Activated gamma-delta T cell treated with anti-CD3 and anti-CD28 coated beads, Interleukin-2, amount 50 U/mL, for 16 hours (primary cell): ENCODE measurements around the gene KLHDC7B.

Source experiments
- DNase-seq: peaks from one replicate; pipeline ENCODE4 v3.0.0-alpha.2; 2020; ENCODE audit warnings: low read depth

KLHDC7B gene

DNA sequence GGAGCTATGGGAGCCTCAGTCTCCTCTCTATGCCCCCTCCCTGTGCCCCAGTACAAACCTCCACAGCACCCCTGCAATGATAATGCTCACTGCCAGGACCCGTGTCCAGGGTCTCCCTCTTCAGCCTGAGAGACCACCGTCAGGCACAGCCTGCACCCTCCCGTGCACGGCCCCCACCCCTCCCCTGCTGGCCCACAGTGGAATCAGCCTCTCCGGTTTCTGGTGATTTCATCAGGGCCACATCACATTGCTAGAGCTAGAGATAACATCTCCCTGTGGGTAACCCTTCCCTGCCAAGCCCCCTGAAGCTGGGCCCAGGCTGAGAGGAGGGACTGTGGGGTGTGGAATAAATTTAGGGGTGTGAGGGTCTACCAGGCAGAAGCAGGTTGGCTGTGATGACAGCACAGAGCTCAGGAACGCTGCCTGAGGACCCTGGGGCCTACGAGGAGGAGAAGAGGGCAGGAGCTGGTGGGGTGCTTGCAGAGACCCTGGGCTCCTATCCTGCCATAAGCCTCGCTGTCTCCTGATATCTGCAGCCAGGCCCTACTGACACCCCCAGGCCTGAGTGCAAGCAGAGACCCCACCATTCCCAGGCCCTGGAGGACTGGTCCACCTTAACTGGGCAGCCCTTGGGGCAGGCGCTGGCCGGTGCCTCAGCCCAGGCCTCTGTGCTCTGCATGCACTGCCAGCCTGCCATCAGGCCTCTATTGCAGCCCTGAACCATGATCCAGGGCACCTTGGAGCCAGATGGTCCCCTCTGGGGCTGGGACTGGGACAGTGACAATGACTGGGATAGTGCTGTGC is at the start of gene KLHDC7B:
Gene KLHDC7B (plus strand): TSS at position 378 of the 804 bp plus-strand sequence. CDS start 345 bp downstream, at position 723.
- DNase-seq, result no peak

DNA sequence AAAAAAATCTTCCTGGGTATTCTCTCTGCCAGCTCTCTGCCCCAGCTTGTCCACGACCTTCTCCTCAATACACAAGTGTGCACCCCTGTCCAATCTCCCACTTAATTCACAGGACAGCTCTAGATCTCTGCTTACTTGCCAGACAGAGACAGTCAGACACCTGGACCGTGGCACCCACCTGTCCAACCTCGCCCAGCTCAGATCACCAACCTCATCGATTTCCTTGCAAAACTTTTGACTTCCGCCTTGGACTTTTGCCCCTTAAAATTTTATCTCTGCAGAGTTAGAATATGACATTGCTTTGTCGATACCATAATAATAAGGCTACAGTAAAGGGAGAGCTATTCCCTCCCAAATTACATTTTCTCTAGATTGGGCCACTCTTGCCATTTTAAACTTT is 48.6 kb upstream of the KLHDC7B start:
- no peak for DNase-seq

DNA sequence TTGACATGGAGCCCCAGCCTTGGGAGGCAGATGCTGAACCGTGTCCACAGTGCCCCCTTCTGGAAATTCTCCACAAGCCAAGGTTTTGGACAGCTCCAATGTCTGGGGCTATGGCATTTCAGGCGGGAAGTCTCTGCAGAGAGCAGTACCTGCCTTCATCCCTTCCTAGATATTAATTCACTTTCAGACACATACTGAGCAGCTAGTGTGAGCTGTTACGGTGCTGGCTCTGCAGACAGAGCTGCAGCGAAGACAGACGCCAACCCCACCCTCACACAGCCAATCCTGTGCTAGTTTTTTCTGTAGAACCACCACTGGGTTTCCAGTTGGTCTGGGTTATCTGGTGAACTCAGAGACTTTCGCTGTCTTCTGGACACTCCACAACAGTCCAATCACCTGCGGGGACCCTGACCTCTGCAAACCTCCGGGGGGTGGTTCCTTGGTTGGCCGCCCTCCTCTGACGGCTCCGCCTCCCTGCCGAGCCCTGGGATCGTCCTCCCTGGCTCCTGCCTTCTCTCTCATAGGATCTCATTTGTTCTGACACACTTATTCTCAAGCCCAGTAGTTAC is 47.3 kb upstream of the KLHDC7B start:
- DNase-seq, result peak; percentile 57

DNA sequence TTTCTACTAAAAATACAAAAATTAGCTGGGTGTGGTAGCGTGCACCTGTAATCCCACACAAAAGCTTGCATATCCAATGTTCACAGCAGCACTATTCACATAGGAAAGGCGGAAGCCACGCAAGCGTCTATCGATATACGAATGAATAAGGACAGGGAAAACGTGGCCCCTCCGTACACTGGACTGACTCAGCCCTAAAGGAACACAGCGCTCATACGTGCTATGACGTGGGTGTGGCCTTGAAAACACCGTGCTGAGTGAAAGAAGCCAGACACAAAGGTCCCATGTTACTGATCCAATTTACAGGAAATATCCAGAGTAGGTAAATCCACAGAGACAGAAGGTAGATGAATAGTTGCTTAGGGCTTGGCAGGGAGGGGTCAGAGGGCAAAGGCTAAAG is 45.2 kb upstream of the KLHDC7B start:
- no peak for DNase-seq

DNA sequence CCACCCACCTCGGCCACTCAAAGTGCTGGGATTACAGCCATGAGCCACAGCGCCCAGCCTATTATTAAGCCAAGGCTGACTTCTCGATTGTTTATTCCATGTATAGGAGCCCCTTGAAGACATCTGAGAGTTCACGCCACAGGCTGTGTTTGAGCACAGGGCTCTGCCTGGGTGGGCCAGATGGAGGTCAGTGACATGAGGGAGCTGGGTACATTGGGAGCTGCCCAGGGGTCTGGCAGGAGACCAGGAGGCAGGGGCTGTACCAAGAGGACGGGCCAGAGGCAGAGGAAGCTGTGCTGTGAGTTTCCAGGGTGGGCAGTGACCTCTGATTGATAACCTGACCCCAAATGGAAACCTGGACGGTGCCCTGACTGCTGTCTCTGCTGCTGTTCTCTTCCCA is 43.6 kb upstream of the KLHDC7B start:
- DNase-seq, result no peak

DNA sequence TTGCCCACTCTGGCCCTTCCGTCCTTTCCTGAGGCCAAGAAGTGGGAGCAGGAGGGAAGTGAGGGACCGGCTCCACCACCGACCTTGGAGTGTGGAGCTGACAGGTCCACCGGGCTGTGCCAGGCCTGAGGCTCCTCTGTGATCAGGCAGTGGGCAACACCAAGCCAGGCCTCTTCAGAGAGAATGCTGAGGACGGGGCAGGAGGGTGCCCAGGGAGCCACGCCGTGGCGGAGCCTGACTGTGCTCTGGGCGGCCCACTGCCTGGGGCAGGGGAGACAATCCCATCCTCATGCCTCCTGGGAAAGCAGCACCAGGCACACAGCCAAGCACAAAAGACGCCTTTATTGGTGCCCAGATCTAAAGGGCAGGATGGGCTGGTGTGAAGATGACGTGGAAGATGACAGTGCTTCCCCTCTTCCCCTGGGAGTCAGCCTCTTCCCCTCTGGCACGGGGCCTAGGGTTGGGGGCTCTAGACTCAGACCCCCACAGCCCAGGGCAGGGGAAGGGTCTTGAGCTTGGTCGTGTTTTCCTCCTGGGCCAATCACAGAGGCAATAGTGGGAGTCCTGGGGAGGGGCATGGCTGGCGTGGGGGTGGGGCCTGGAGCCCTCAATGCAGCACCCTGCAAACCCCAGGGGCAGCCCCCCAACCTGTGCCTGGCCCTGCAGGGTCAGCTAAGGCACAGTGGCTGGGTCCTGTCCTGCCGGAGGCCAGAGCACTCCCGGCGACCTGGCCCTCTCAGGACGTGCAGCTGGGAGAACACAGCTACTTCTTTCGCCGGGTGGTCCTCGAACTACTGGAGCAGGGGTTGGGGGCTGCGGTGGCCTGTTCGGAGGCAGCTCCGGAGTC is 42.8 kb upstream of the KLHDC7B start:
- DNase-seq, result no peak

DNA sequence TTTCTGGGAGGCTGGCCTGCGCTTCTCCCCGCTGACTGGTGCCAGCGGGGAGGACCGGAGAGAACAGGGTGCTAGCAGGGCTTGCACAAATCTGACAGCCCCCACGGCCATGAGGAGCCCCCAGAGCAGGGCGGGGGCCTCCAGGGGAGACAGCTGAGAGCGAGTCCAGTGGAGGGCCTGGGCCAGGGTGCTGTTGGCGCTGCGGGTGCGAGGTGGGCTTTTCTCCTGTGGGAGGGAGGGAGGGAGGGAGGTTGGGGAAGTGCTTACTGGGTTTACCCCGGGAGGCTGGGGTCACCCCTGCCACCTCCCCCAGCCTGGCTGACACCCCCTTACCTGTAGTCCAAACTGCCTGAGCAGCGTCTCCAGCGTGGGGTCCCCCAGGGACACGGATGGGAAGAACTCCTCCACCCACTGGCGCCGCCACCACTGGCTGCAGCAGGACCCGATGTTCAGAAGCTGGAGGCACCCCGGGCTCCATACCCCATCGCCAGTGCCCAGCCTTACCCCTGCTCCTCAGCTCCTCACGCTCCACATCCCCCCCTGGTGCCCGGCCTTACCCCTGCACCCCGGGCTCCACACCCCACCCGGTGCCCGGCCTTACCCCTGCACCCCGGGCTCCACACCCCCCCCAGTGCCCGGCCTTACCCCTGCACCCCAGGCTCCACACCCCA is 42.1 kb upstream of the KLHDC7B start:
- DNase-seq, result no peak

DNA sequence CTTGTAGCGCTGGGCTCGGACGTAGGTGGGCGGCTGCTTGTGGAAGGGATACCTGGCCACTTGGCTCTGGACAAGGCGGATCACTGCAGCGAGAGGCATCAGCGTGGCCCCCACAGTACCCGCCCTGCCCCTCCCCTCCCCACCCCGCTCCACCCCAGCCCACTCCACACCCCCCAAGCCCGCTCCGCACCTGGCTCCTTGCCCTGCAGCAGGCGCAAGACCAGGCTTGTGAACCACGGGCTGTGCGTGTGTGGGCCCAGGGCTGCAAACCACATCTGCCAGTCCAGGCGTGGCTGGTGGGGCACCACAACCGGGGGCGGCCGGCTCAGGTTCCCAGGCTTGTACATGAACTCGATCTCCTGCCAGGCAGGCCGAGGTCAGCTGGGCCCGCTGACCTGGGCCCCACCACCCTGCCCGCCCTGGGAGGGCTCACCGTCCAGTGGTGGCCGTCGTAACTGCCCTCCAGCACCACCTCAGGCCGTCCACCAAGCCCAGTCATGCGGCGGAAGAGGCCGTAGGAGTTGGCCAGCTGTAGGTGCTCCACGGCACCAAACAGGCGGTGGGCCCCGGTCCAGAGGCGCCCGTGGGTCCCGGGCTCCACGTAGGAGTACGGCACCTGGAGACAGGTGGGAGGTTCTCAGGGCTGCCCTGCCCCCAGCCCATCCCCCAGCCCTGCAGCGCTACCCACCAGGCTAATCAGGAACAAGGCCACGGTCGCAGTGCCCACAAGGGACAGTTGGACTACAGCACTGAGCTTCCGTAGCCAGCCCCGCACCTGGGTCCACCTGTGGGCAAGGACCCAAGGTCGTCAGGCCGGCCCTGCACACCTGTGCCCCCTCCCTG is 41.1 kb upstream of the KLHDC7B start:
- DNase-seq, result no peak

DNA sequence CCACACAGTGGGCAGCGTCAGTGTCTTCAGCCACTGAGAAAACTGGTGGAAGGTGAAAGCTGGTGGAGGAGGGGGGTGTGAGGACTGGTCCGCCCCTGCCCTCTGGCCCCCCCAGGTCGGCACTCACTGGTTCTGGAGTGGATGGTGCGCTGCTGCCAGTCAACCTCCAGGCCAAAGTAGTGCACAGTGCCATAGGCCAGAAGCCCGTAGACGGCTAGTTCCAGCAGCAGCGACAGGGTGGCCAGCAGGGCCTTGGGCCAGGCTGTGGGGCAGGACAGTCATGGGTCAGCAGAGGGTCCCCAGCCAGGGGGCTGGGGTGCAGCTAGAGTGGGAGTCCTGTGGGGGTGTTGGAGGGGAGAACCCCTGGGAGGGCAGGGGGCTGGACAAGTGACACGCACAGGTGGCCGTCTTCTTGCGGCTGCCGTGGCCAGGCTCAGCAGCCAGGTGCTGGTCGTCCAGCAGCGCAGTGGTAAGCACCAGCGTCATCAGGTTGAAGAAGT is 40.4 kb upstream of the KLHDC7B start:
- DNase-seq, result no peak

DNA sequence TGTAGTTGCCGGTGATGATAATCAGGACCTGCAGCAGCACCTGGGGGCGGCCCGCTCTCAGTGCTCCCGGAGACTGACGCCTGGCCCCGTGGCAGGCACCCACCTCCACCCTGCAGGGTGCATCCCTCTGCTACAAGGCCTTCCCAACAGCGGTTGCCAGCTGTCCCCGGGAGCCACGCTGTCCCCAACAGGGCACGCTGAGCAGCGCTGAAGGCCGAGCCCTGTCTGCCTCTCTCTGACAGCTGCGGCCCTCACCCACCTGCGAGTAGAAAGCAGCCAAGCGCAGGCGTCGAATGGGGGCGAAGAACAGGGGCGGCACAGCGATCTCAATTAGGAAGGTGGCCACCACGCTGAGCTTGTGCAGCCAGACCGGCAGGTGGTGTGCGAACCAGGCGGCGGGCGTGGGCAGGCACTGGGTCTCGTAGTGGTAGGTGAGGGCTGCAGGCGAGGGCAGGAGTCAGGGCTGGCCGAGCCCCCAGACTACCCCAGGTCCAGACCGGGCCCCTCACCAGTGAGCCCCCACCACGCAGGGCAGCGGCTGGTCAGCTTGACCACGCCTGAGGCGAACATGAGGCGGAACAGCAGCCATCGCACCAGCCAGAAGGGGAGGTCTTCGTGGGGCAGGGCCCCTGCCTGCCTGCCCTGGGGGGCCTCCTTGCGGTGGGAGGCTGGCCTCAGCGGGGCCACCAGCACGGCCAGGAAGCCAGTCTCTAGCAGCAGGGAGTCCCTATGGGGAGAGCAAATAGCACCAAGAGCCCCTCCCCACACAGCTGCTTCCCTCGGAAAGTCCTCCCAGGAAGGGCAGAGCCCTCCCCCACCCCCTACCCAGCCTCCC is 39.7 kb upstream of the KLHDC7B start:
- DNase-seq, result no peak

DNA sequence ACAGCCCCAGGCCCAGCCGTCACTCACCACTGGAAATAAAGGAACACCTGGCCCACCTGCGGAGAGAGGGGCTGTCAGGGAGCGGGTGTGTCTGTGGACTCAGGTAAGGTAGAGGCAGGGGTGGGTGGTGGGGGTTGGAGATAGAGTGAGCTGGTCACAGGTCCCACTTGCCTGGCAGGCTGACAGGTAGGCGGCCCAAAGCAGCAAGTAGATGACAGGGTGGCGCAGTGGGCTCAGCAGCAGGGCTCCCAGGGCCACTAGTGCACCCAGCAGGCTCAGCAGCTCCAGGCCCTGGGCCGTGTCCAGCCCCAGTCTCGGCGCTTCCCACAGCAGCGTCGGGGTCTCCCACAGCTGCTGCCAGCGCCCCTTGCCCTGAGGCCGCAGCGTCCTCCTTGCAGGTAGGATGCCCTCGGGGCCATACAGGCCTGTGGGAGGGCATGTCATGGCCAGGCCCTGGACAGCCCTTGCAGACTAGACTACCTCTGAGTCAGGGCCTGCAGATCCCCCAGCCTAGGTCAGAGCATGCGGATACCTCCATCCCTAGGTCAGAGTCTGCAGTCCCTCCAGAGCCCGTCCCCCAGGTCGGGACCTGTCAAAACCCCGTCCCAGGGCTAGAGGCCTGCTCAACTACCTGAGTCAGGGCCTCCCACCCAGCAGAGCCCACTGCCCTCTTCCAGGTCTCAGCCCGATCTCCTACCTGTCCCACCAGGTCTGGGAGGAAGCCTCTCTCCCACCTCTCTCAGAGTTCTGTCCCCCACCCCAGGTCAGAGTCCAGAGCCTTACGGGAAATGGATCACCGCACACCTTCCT is 38.9 kb upstream of the KLHDC7B start:
- DNase-seq, result no peak

DNA sequence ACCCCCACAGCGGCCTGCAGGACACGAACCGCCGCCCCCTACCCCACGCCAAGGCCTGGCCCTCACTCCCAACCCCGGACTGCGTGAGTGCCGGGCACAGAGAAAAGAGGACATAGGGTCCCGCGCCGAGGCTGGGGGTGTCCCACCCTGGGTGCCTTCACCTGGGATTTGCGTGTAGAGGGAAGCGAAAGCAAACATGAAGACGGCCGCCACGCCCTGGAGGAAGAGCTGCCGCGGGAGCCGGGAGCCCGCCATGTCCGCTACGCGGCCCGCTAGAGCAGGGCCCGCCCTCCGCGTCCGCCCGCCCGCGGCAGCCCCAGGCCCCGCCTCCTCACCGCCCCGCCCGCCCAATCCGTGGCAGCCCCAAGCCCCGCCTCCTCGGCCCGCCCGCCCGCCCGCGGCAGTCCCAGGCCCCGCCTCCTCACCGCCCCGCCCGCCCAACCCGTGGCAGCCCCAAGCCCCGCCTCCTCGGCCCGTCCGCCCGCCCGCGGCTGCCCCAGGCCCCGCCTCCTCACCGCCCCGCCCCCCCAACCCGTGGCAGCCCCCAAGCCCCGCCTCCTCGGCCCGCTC is 38.2 kb upstream of the KLHDC7B start, which contains the start of gene LMF2:
Gene LMF2 (minus strand): TSS at position 282 of the 570 bp plus-strand sequence. CDS start 27 bp downstream, at position 255.
- DNase-seq, result peak; percentile 88

DNA sequence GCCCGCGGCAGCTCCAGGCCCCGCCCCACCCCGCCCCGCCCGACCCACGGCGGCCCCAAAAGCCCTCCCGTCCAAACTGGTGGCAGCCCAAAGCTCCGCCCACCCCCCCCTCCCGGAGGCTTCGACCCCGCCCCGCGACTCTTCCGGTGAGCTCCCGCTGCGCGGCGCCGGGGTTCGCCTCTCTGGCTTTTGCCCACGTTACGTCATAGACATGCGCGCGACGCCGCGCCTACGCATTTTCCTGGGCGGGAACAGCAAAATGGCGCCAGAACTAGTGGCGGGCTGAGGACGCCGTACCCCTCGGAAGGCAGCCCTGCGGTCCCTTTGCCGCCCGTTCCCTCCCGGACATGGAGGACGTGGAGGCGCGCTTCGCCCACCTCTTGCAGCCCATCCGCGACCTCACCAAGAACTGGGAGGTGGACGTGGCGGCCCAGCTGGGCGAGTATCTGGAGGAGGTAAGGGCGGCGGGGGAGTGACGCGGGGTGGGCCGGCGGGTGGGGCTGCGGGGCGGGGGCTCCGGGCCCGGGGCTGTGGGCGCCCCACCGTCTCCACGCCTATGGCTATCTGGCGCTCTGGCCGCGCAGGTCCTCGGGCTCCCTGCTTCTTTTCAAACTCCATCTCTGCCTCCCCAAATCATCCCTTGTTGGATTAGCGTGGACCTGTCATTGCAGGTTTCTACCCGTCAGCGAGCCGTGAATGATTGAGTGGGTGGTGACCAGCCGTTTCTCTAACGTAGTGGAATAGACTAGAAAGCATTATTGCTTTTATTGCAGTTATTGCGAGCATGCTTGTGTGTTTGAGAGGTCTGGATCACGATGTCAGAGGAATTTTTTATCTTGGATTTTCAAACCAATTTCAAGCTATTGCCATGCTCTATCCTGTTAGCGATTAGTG is 37.5 kb upstream of the KLHDC7B start, which contains the start of gene NCAPH2:
Gene NCAPH2 (plus strand): TSS at position 234 of the 894 bp plus-strand sequence. CDS start 114 bp downstream, at position 348.
- DNase-seq, result peak; percentile 96

DNA sequence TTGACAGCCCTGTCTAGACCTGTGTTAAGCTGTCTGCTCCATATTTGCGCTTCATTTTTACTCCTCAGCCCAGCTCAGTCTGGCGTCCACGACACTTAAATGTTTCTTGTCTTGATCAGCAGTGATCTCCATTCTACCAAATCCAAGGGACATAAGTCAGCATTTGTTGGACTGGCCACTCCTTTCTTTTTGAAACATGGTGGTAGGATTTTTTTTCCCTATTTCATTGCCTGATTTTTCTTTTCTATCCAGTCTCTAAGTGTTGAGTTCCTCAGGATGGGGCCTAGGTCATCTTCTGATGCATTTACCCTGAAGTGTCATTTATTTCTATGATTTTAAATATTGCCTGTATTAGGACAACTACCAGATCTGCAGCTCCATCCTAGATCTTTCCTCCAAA is 36.8 kb upstream of the KLHDC7B start:
- DNase-seq, result no peak

DNA sequence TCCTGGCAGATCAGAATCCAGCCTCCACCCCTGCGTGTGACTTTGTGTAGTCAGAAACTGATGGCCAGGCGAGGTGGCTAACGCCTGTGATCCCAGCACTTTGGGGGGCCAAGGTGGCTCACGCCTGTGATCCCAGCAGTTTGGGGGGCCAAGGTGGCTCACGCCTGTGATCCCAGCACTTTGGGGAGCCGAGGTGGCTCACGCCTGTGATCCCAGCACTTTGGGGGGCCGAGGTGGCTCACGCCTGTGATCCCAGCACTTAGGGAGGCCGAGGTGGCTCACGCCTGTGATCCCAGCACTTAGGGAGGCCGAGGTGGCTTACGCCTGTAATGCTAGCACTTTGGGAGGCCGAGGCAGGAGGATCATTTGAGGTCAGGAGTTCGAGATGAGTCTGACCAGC is 32.5 kb upstream of the KLHDC7B start:
- DNase-seq, result no peak

DNA sequence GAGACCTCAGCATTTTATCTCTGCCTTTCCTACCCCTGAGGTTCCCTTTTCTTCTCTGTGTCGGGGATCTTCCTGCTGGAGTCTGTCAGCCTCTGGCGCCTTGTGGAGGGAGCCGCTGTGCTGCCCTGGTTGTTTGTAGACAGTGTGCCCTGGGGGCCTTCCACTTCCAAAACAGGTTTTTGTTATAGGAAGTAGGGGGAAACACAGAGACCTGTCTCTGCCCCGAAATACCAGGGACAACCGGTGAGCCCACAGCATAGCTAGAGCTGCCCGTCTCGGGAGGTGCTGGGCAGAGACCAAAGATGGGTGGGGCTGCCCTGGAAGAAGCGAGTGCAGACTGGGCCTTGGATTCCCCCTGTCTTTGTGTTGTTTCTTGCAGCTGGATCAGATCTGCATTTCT is 29.6 kb upstream of the KLHDC7B start:
- DNase-seq, result no peak

DNA sequence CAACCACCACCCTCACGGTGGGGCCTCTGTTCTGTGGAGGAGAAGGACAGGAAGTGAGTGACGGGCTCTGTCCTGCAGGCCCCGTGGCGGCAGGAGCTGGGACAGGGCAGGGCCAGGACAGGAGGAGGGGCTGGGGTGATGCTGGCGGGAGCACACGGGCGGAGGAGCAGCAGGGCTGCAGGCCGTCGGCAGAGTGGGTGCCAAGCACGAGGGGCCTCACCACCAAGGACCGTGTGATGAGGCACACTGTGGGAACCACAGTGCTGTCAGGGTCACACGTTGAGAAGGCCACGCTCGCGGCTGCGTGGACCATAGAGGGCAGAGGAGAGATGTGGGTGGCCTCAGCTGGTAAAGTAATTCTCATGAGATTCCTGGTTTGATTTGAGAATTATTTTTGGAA is 28.8 kb upstream of the KLHDC7B start:
- DNase-seq, result no peak
